ENCODE results near the gene TTC28.
A peak's percentile ranks its signal among the peaks of the same experiment; 100 is the strongest.
"Not testable (repeated sequence)": the region's sequence is repeated elsewhere in the genome, so short reads cannot be mapped to it uniquely, and the experiment has no call there.

The TTC28 gene

DNA sequence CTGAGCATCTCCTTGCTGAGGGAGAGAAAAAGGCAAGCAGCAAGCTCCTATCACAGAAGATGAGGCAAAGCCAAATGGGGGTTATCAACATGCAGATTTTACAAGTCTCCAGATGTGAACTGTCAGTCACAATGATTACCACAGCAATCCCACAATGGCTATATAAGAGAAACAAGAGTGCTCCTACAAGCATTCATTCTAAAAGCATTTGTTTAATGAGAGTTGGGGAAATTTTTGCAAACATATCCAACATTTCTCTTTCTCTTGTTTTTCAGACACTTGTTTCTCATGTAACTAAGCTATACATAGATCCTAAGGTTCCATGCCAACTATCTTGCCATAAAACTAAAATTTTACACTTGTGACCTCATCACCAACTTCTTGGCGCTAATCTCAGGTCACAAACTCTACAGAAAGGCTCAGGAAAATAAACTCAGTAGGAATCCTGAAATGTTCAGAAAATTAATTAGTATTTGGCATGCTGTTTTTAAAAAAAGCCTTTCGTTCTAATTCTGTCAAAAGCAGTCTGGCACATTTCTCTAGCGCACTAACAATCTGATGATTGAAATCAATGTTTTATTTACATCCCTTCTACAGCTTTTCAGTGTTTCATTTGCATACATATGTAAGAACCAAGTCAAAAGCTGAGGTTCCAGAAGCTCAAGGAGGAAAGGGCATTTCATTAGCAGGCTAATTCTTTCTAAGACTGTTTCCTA is 199.5 kb downstream of the TTC28 start:
- no peak for DNase-seq

DNA sequence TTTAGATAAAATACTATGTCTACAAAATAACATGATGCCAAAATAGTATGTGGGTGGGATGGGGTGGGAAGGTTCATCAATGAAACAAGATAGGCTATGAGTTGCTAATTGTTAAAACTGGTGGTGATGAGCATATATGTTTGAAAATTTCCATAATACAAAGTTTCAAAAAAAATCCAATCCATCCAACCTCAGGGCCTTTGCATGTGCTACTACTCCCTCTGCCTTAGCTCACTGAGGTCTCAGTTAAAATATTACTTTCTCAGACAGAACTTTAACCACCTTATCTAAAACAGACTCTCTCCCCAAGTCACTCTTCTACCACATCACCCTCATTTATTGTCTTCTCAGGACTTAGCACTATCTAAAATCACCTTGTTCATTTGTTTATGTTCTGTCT is 201.1 kb downstream of the TTC28 start:
- DNase-seq: no peak

DNA sequence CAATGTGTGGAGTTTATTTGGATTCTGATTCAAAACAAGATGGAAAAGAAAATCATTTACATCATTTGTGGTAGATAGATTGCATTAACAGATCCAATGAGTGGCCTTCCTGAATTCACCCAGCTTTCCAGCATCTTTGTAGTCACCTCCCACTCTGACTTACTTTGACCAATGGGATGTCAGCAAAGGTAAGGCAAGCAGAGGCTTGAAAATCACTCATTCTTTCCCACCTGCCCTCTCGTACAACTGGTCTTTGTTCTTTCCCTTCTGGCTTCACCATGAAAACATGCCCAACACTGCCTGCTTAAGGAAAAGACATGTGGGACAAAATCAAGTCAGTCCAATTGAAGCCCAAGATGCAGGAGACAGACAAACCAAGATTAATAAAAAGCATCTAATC is 202.1 kb downstream of the TTC28 start:
- DNase-seq: no peak

DNA sequence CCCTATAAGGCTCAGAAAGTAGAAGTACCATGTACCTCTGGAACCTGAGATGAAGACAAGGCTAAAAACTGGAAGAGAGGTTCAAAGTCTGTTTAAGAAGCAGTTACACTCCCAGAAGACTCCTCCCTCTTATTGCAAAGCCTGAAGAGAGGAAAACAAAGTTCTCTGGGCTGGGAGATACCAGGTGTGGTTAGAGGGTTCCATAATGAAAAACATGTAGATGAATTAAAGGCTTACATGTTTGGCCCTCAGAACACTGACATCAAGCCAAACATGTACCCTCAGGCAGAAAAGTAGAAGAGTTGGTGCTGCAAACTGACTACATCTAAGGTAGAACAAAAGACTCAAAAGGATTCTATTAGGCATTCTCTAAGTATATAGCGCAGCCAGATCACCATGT is 205.3 kb downstream of the TTC28 start:
- no peak for DNase-seq

DNA sequence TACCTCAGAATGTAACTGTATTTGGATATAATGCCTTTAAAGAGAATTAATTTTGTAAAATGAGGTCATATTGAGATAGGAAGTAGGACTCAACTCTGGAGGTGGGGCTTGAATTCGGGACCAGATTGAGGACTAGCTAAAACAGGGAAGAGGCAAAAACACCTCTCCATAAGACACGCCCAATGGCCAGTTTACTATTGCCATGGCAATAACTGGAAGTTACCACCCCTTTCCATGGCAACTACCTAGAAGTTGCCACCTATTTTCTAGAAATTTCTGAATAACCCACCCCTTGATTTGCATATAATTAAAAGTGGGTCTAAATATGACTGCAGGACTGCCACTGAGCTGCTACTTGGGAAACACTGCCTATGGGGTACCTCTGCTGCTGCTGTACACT is 206.4 kb downstream of the TTC28 start:
- no peak for DNase-seq

DNA sequence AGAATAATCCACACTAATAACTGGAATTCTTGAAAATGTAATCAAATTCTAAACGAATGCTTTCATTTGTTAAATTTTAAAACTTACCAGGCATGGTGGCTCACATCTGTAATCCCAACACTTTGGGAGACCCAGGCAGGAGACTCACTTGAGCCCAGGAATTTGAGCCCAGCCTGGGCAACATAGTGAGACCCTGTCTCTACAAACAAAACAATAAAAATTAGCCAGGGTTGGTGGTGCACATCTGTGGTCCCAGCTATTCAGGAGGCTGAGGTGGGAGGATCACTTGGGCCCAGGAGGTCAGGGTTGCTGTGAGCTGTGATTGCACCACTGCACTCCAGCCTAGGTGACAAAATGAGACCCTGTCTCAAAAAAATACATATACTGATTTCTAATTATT is 212.6 kb downstream of the TTC28 start:
- DNase-seq: not testable (repeated sequence)

DNA sequence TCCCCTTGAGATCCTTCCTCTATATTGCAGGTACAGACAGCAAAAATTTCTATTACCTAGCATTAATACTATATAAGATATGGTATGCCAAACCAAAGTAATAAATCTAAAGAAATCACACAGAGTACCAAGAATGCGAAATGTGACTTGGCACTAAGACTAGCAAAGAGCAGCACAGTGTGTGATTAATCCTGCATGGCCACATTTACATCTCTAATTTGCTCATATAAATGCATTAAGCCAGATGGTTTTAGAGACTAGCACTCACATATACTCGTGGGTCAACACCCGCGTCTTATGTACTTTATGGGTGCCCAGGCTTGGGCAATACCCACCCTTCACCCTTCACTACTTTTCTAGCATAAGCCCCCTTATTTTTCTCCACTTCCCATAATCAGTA is 213.2 kb downstream of the TTC28 start:
- no peak for DNase-seq

DNA sequence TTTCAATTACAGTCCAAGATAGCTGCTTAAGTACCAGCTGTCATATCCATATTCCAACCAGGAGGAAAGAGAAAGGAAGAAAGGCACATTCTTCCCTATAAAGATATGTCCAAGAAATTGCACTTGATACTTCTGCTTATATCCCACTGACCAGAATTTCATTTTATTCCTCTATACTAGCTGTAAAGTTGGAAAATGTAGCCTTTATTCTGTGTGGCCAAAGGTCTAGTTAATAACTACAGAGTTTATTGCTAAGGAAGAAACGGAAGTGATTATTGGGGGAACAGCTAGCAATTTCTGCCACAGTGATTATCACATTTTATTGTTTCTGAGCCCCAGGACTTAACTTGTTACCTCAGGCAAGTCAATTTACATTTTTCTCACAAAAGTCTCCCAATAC is 213.8 kb downstream of the TTC28 start:
- DNase-seq: no peak

DNA sequence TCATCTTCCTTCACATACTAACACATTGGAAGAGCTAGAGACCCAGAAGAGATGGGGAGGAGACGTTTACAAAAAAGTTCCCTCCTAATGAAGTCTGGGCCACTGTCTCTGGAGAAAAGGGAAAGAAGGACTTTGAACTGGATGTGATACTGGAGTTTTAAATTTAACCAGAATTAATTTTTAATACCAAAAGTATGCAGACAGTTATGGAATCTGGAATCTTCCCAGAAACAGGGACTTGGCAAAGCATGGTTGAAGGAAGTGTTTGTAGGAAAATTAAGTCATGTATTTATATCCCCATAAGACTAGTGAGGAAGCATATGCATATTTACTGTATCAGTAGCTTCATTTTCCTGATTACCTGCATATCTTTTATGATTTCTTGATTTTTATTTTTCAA is 215.5 kb downstream of the TTC28 start:
- DNase-seq: no peak

DNA sequence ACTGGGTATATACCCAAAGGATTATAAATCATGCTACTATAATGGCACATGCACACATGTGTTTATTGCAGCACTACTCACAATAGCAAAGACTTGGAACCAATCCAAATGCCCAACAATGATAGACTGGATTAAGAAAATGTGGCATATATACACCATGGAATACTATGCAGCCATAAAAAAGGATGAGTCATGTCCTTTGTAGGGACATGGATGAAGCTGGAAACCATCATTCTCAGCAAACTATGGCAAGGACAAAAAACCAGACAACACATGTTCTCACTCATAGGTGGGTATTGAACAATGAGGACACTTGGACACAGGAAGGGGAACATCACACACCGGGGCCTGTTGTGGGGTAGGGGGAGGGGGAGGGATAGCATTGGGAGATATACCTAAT is 216.2 kb downstream of the TTC28 start:
- DNase-seq: not testable (repeated sequence)

DNA sequence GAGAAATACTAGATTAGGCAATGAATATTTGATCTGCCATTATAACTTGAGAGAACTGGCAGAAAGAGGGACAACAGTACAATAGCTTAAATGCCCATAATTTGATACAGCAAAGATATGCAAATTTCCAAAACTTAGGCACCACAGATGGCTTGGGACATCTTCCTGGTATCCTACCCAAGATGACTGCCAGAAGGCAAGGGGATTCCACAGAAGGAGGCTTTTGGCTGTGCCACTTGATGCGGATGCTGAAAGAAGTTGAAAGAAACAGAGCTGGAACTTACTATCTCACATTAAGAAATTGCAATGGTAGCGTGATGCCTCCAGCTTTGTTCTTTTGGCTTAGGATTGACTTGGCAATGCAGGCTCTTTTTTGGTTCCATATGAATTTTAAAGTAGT is 216.7 kb downstream of the TTC28 start:
- no peak for DNase-seq

DNA sequence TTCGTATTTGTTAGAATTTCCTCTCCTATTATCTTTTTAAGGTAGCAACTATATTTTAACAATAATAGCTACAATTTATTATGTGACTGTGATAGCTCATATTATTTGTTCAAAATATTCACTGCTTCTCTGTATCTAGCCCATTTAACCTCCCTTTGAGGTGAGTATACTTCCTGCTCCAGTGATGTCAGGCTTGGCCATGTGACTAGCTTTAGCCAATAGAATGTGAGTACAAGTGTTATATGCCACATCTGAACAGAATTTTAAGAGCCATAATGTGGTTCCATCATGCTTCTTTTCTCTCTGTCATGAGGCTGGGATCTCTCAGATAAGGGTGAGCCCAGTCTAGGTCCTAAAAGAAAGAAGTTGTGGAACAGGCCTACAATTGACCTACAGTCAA is 217.6 kb downstream of the TTC28 start:
- DNase-seq: no peak

DNA sequence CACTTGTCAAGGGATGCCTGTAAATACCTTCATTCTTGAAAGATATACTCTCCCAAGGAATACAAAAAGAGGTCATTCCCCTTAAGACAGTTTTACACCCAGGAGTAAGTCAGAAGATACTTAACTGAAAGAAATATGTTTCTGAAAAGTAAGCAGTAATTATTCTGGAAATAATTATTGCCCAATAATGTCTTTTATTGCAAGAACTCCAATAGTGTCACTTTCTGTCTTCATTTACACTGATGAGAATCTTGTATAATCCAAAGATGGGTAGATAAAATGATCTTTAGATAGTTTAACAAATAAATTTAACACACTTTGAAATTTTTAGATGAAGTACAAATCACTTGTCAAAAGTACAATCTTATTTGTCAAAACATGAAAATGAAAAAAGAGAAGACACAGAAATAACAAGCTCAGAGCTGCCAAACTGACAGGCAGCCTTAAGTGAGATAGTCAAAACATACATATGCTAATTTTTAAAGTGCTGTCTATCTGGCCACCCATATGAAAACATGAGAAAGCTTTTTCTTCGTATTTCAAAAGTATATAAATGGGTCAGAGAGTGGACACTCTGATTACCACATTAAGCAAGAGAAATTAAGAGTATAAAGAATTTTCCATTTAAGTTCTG is 225.1 kb downstream of the TTC28 start:
- no peak for DNase-seq

DNA sequence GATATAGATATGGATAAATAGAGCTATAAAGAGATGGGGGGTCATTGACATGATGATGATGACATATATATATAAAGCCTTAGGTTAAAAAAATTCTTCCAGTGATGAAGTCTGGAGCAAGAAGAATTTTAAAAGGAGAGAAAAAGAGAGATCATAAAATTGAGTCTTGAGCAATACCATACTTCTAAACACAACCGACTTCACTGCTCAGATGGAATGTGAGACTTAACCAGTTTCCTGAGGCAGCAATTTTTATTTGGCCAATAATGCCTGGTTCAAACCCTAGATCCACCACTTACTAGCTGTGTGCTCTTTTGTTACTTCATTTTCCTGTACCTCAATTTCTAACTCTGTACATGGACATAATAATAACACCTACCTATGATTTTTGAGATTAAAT is 229.5 kb downstream of the TTC28 start:
- no peak for DNase-seq

DNA sequence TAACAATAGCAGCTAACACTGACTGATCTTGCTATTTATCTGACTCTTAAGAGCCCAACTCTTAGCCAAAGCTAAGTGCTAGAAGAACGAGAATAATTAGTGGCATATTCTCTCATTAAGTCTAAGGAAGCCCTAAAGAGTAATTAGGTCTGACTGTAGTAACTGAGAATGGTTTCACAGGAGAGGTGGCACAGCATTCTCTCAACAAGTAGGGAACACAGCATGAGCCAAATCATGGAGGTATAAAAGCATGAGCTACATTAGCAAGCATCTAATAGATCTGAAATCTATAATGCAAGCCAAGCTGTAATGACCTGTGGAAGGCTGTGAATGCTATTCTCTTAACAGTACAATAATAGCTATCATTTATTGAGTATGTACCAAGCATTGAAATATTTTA is 230.6 kb downstream of the TTC28 start:
- no peak for DNase-seq

DNA sequence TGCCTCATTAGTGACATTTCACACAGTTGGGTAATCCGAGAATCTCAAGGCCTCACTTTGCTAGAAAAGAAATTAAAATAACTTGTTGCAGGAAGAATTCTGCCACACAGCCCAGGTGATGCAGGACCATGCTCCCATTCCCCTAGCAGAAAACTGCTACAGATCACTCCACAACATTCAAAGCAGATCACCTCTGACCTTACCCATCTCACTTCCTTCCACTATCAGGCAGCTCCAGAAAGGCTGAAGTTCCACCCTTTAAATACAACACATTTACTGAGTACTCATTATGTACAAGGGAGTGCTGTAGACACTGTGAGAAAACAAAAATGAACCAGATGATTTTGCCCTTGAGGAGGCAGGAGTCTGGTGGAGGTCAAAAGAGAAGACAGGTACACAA is 231.0 kb downstream of the TTC28 start:
- no peak for DNase-seq

DNA sequence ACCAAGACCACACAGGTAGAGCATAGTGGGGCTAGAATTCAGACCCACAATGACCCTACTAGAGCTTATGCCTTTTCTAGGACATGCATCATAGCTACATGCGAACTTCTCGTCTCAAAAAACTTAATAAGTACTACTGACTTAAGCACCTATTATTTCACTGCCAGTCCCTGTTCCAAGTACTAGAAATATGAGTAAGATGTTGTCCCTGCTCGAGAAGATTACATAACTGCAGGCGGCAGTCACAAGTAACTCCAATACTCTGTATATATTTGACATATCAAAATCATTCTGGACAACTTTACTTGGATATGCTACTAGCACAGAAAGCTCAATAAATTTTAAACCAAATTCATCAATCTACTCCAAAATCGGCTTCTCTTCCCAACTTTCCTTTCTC is 235.0 kb downstream of the TTC28 start:
- no peak for DNase-seq

DNA sequence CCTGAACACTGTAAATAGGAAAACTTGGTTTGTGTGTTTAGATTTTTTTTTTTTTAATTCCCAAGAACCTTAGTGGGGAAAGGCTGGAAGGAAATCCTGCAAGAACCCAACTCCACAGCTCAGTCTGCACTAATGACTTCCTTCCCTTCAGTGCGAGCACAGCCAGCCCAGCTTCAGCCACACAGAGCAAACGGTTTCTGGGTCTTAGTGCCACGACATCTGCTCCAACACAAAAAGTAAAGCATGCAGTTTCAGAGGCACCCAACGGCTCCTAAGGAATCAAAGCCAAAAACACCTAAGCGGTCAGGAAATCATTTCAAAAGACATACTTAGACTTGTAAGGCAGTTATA is 236.1 kb downstream of the TTC28 start:
- DNase-seq: no peak

DNA sequence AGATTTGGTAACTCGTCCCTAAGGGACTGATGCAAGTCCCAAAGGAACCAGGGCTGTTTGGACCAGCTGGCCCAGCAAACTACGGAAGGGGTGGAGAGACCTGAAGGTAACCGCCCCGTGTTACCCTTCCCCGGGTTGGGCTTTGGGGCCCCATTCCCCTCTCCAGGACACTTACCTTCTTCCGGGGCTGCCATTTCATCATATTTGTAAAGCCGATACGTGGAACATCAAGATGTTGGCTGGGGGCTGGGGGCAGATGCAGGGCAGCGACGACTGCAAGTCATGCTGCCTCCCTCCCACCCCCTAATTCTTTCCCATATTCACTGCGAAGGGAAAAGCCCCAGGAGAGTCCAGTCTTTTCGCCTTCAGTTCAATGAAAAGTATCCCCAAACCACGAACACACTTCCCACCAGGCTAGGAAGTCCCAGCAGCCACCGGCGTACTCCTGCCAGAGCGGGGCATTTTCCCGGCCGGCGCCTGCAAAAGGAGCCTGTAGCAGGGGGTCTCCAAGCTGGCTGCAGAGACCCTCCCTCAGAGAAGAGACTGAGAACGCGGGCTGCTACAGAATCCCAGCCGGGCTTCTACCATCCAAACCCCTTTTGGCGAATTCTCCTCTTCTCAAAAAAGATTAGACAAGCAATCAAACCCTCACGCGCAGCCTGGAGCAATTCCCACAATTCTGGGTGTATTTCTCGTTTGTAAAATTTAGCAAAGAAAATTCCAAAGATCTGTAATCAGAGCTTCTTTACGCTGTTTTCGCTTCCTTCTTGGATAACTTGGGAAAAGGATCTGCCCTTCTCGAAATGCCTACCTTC is 236.7 kb downstream of the TTC28 start:
- no peak for DNase-seq

DNA sequence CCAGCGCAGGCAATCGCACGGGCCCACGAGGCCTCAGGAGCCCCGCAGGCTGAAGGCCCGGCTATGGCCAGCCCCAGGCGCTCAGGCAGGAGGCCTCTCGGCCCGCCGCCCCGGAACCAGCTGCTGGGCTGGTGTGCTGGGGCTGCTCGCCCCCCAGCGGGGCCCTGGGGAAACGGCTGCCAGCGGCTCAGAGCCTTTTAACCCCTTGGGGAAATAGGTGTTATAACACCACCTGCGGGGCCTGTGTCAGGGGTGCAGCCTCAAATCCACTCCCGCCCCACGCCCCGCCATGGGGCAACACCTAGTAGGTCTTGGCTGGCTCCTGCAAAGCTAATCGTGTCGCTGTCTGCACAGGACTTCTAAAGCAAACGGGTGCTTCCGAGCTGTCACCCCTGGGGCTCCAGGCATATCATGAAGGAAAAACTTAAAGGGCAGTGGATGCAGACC is 237.4 kb downstream of the TTC28 start:
- DNase-seq: no peak

DNA sequence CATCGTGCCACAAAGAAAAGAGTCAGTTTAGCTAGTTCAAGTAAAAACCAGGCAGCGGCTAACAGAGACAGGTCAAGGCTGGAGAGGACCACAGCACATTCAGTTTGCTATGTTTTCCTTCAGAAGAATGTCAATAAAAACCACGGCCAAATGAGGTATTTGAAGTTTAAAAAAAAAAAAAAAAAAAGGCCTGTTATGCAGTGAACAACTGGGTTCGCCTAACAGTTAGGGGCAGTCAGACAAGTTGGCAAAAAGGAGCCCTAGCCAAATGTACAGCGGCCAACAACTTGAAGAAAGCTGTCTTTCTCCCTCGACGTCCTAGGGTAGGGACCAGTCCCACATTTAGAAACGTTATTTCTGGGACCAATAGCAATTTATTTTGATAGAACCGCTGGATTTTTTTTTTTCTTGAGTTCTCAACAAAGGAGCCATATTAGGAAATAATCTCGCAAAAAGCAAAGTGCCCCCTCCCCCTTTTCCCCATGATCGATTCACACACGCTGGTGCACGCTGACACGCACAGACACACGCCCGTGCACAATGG is 237.8 kb downstream of the TTC28 start:
- no peak for DNase-seq

DNA sequence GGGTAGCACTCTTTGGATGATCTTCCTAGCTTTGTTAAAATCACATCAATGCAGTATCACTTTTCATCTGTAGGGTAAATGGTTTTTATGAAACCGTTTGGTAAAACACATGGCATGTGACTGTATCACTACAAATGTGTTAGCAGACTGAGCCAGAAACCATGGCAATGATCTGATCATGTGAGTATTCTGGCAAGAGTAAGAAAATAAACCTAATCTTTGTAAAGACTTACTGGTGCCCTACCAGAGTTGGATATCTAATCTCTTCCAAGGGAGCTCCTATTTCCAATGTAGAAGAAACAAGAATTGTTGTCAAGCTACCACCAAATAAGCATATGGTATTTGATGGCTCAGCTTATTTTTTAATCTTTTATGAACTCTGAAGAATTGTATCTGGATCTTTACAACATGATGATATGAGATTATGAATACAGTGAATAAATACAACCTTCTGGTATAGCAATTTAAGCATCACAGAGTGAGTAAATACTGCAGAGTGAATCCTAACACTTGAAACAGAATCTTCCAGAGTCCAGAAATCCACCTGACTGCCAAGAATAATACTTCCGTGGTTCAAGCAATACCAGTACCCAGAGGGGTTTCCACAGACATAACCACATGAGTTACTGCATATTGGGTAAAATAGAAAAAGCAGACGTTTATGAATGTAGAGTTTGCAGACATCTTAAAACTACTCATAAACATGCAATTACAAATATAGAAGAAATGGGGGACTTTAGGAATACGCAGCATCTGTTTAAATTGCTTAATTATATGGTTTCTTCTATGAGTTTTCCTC is 238.8 kb downstream of the TTC28 start:
- no peak for DNase-seq

DNA sequence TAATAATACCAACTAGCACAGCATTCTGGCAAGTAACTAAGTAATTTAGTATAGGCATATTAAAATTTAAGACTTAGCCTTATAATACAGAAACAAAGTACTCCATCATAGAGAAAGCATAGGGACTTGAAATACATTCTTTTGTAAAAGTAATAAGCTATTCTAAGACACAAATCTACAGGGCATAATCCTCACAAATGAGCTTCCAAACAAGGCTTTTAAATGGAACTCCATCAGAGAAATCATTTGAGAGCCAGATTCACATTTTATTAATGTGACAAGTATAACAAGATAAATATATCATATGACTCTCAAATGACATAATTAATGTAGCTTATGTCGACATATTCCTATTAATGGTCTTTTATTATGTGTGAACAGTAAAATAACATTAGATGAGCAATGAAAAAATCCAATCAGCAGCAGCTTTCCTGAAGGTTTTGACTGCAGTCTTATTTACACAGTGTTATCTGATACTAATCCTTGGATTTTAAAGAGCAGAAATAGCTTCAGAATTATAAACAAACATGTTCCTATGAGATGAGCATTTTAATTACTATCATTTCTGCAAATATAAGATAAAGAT is 241.4 kb downstream of the TTC28 start:
- peak; percentile 27 for DNase-seq
